Loucy (cell line): ENCODE results near the gene TRIP4.
A peak's percentile ranks its signal among the peaks of the same experiment; 100 is the strongest.

Source experiments
- H2AFZ ChIP-seq: fragments of 200-600 bp; sonication (generic); 2 replicates; pipeline ENCODE4 v1.6.0; 2016; ENCODE audit warnings: antibody characterized with exemption, mild to moderate bottlenecking, low read length, moderate library complexity
- H3F3A ChIP-seq: fragments of 200-600 bp; 2 replicates; pipeline ENCODE4 v1.6.0; 2016; ENCODE audit warnings: antibody characterized with exemption, low read depth, mild to moderate bottlenecking
- H3K27me3 ChIP-seq: fragments of 200-600 bp; sonication (generic); 2 replicates; pipeline ENCODE4 v1.6.1; 2014; ENCODE audit warnings: low read length, mild to moderate bottlenecking; ENCODE audit not compliant: insufficient read depth, poor library complexity, severe bottlenecking
- H3K36me3 ChIP-seq: fragments of 200-600 bp; sonication (generic); 2 replicates; pipeline ENCODE4 v1.6.1; 2016; ENCODE audit warnings: low read length; ENCODE audit not compliant: insufficient read depth
- H3K4me1 ChIP-seq: fragments of 200-600 bp; sonication (generic); 2 replicates; pipeline ENCODE4 v1.5.1; 2014; ENCODE audit warnings: low read length, mild to moderate bottlenecking; ENCODE audit not compliant: insufficient read depth, poor library complexity, severe bottlenecking
- H3K4me2 ChIP-seq: fragments of 200-600 bp; sonication (generic); 2 replicates; pipeline ENCODE4 v1.6.0; 2014; ENCODE audit warnings: antibody characterized with exemption, low read length, low read depth, mild to moderate bottlenecking; ENCODE audit not compliant: poor library complexity, severe bottlenecking
- H3K4me3 ChIP-seq: fragments of 200-600 bp; sonication (generic); 2 replicates; pipeline ENCODE4 v1.5.1; 2014; ENCODE audit warnings: low read length, mild to moderate bottlenecking, mixed read lengths; ENCODE audit not compliant: poor library complexity, severe bottlenecking
- H3K79me2 ChIP-seq: fragments of 200-600 bp; sonication (generic); 2 replicates; pipeline ENCODE4 v1.6.1; 2014; ENCODE audit warnings: low read length; ENCODE audit not compliant: insufficient read depth
- H3K9ac ChIP-seq: fragments of 200-600 bp; sonication (generic); 2 replicates; pipeline ENCODE4 v1.6.0; 2014; ENCODE audit warnings: mild to moderate bottlenecking, low read depth, low read length, moderate library complexity; ENCODE audit not compliant: poor library complexity, severe bottlenecking
- H3K9me2 ChIP-seq: fragments of 200-600 bp; sonication (generic); replicated peaks from 2 replicates; pipeline ENCODE4 v1.6.1; 2016; ENCODE audit warnings: low read depth, low read length, mixed read lengths
- H3K9me3 ChIP-seq: fragments of 200-600 bp; sonication (generic); 2 replicates; pipeline ENCODE4 v1.6.1; 2014; ENCODE audit warnings: mild to moderate bottlenecking, antibody characterized with exemption, low read length, low read depth; ENCODE audit not compliant: insufficient read depth
- H4K20me1 ChIP-seq: fragments of 200-600 bp; sonication (generic); 2 replicates; pipeline ENCODE4 v1.6.0; 2014; ENCODE audit warnings: antibody characterized with exemption, low read length, mild to moderate bottlenecking; ENCODE audit not compliant: insufficient read depth, poor library complexity, severe bottlenecking
- EZH2phosphoT487 ChIP-seq: fragments of 200-600 bp; IDR thresholded peaks from 2 replicates; pipeline ENCODE4 v1.6.1; 2018; ENCODE audit warnings: antibody characterized with exemption, mild to moderate bottlenecking, moderate library complexity, borderline replicate concordance
- TF ChIP-seq, protein P1 (sequence below): fragments of 200-600 bp; sonication (generic); conservative IDR thresholded peaks from 2 replicates; pipeline ENCODE4 v1.5.1; 2014; ENCODE audit warnings: mild to moderate bottlenecking, antibody characterized with exemption, low read length

TRIP4 gene

DNA sequence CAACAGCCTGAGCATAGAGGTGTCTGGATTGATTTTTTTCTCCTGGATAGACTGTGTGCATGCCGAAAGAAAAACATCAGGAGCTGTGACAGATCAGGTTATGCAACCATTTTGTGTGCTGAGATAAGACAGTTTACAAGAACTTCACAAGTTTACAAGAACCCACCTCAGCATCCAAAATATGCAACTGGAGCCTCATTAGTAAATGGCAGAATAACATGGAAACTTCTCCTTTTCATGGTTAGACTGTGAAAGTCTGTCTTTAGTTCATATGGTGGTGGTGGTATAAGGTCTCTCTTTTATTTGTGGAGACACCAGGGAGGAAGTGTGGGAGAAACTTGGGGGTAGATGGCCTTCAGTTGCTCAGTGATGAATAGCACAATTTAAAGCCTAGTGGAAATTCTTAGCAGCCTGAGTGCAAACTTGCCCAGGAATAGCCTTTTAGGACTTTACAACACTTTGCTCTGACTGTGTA lies 69.0 kb downstream of the TRIP4 start:
- Histone ChIP-seq H3K79me2 (peaks cover 13% of the 10 kb centered on the region), H3F3A (no peaks in the 10 kb centered on the region), H3K36me3 (no peaks in the 10 kb centered on the region), H3K4me1 (peaks cover 41% of the 10 kb centered on the region), H3K9me3 (no peaks in the 10 kb centered on the region), H3K9me2 (no peaks in the 10 kb centered on the region), H4K20me1 (peaks cover 2% of the 10 kb centered on the region), H3K4me3 (no peak overlapping the region), H2AFZ (no peak overlapping the region), H3K27me3 (no peaks in the 10 kb centered on the region), H3K9ac (no peak overlapping the region), H3K4me2 (no peak overlapping the region)
- TF ChIP-seq, protein P1, sequence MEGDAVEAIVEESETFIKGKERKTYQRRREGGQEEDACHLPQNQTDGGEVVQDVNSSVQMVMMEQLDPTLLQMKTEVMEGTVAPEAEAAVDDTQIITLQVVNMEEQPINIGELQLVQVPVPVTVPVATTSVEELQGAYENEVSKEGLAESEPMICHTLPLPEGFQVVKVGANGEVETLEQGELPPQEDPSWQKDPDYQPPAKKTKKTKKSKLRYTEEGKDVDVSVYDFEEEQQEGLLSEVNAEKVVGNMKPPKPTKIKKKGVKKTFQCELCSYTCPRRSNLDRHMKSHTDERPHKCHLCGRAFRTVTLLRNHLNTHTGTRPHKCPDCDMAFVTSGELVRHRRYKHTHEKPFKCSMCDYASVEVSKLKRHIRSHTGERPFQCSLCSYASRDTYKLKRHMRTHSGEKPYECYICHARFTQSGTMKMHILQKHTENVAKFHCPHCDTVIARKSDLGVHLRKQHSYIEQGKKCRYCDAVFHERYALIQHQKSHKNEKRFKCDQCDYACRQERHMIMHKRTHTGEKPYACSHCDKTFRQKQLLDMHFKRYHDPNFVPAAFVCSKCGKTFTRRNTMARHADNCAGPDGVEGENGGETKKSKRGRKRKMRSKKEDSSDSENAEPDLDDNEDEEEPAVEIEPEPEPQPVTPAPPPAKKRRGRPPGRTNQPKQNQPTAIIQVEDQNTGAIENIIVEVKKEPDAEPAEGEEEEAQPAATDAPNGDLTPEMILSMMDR, result no peak
- no peak for TF ChIP-seq EZH2phosphoT487

DNA sequence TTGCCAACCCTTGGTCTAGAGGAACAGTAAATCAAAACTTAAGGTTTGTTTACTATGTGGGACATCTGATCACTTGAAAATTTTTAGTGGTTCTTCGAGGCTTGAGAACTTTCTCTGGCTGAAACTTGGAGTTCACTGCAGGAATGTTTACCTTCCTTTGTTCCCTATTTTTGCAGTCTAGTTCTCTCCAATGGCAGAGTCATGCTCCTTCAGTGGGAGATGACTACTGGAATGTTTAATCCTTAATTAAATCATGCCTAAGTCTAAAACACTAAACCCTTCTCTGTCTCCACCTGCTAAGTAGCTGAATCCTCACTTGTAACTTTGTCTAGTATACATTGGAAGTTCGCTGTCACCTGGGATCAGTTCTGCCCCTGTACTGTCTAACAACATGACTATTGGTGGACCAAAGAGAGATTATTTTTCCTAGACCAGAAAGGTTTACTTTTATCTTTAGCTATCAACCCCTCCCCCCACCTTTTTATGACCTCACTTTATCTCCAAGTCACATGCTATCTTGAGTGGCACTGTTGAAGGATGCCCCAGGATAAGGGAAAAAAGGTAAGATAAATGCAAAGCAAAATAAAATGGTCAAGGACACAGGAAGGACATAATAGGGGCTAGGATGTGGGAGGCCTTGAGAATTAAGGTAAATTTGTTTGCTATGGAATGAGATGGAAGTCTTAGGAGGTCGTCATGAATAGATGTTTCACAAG lies 71.6 kb downstream of the TRIP4 start:
- H3K9ac ChIP-seq, result peak overlapping the region; percentile 77
- TF ChIP-seq, protein P1, result no peak
- TF ChIP-seq EZH2phosphoT487, result no peak

DNA sequence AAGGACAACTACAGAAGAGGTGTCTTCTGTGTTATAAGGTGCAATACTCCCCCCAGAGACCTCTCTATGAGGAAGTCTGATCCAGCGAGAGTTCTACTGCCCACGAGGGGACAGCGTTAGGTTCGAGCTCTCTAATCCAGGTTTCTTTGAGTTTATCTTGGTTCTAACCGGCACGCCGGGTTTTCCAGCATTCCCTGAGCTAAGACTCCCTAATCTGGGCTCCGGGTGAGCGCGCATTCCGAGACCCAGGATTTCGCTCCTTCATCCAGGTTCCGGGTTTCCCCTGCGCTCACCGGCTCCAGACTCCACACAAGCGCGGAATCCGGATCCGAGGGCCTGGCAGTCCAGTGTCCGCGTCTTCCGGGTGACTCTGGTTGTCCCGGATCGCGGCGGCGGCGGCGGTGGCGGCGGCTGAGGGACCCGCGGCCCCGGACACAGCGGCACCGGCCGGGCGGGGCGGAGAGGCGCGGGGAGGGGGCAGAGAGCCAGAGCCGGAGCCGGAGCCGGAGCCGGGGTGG lies 72.6 kb downstream of the TRIP4 start, which contains the start of gene ZNF609:
ZNF609 (plus strand) TSS at position 373 of the 518 bp plus-strand sequence. CDS start 38,842 bp downstream, outside the sequence.
- no peaks in the 10 kb centered on the region for H3K36me3 ChIP-seq
- peak within 1 kb of the TSS; percentile 92 for H2AFZ ChIP-seq
- H4K20me1 ChIP-seq, result peaks cover 32% of the 10 kb centered on the region
- no peaks in the 10 kb centered on the region for H3K9me3 ChIP-seq
- H3K9ac ChIP-seq, result peak within 1 kb of the TSS; percentile 77
- H3K4me1 ChIP-seq, result peaks cover 74% of the 10 kb centered on the region
- peaks cover 49% of the 10 kb centered on the region for H3K79me2 ChIP-seq
- no peaks in the 10 kb centered on the region for H3F3A ChIP-seq
- H3K27me3 ChIP-seq, result no peaks in the 10 kb centered on the region
- H3K4me2 ChIP-seq, result peak within 1 kb of the TSS; percentile 83
- H3K4me3 ChIP-seq, result peak within 1 kb of the TSS; percentile 78
- TF ChIP-seq, protein P1, result no peak; the same call in 1 of the 2 replicates
- no peak for TF ChIP-seq EZH2phosphoT487
- no peaks in the 10 kb centered on the region for H3K9me2 ChIP-seq

More for the DNA sequence above, 71.6 kb downstream of the TRIP4 start:
- Histone ChIP-seq H3K36me3 (no peaks in the 10 kb centered on the region), H3K4me3 (peak overlapping the region; percentile 78), H4K20me1 (peaks cover 21% of the 10 kb centered on the region), H3K4me1 (peaks cover 67% of the 10 kb centered on the region), H2AFZ (0 out of 2 replicates have a peak overlapping the region, but pooled peaks have one; percentile 92), H3K9me2 (no peaks in the 10 kb centered on the region), H3K27me3 (no peaks in the 10 kb centered on the region), H3K4me2 (peak overlapping the region; percentile 81), H3K79me2 (peaks cover 39% of the 10 kb centered on the region), H3K9me3 (no peaks in the 10 kb centered on the region), H3F3A (no peaks in the 10 kb centered on the region)
